CD4-positive, alpha-beta T cell (primary cell): ENCODE data around the gene IGF2BP2. TPM values are rescaled to one million over a fixed set of nuclear protein-coding genes. Genes with fewer than 3 reads are reported as not detected.
"Not testable (repeated sequence)": the region's sequence is repeated elsewhere in the genome, so short reads cannot be mapped to it uniquely, and the experiment has no call there.

Experiments used
- ATAC-seq: fragments of 200-7000 bp; cut with Tn5 transposase; one replicate; pipeline ENCODE4 v1.10.0; 2022; ENCODE audit warnings: mild to moderate bottlenecking; ENCODE audit not compliant: poor library complexity
- CTCF ChIA-PET: fragments of 350-600 bp; sonication (Branson Sonifier 250); formaldehyde crosslinking; loops from one replicate; lab custom pipeline; 2021; ENCODE audit warnings: antibody characterized with exemption, inconsistent platforms; lab: Charles Lee
- POLR2A ChIA-PET: fragments of 350-600 bp; sonication (Branson Sonifier 250); formaldehyde crosslinking; loops from one replicate; lab custom pipeline; 2021; ENCODE audit warnings: antibody characterized with exemption, inconsistent platforms; lab: Charles Lee
- DNase-seq, 14 experiments: peaks; one replicate each; pipeline ENCODE4 v3.0.0-alpha.2; 2013 to 2020; ENCODE audit warnings: mixed read lengths in 2 of 14
- H3K27ac ChIP-seq, 2 donors: one replicate each; pipeline versions ENCODE4 v1.5.1 to v1.7.0; 2013; ENCODE audit warnings: low read length in 2 of 2, low read depth in 1 of 2, mild to moderate bottlenecking in 1 of 2
- H3K27me3 ChIP-seq, 2 experiments: 1 replicate in 1 of 2; 2 replicates in 1 of 2; pipeline versions ENCODE4 v1.6.1 to v1.7.0; 2013; ENCODE audit warnings: low read length in 2 of 2, control low read depth in 1 of 2, mild to moderate bottlenecking in 1 of 2, moderate library complexity in 1 of 2; ENCODE audit not compliant: insufficient read depth in 2 of 2, control insufficient read depth in 1 of 2
- H3K36me3 ChIP-seq: one replicate; pipeline ENCODE4 v1.6.1; 2013; ENCODE audit warnings: low read length, control low read depth; ENCODE audit not compliant: insufficient read depth
- H3K4me1 ChIP-seq: one replicate; pipeline ENCODE4 v1.6.1; 2013; ENCODE audit warnings: low read length, control low read depth; ENCODE audit not compliant: insufficient read depth
- H3K4me3 ChIP-seq: one replicate; pipeline ENCODE4 v1.5.1; 2013; ENCODE audit warnings: mild to moderate bottlenecking, low read length, moderate library complexity
- H3K9me3 ChIP-seq, 2 experiments: 1 replicate in 1 of 2; 2 replicates in 1 of 2; pipeline versions ENCODE4 v1.6.1 to v1.7.0; 2013; ENCODE audit warnings: low read length in 2 of 2, mild to moderate bottlenecking in 2 of 2, control low read depth in 1 of 2, moderate library complexity in 1 of 2; ENCODE audit not compliant: control insufficient read depth in 1 of 2, insufficient read depth in 1 of 2
- H3K27ac Mint-ChIP-seq: one replicate; pipeline ENCODE4 v1.8.0; 2020; ENCODE audit warnings: mixed read lengths
- H3K27me3 Mint-ChIP-seq: one replicate; pipeline ENCODE4 v1.8.0; 2021; ENCODE audit warnings: mixed read lengths
- H3K36me3 Mint-ChIP-seq: one replicate; pipeline ENCODE4 v1.8.0; 2021; ENCODE audit warnings: low read depth, mixed read lengths
- H3K4me1 Mint-ChIP-seq: one replicate; pipeline ENCODE4 v1.8.0; 2021; ENCODE audit warnings: low read depth, mixed read lengths
- H3K4me3 Mint-ChIP-seq: one replicate; pipeline ENCODE4 v1.8.0; 2020; ENCODE audit warnings: mild to moderate bottlenecking, mixed read lengths
- H3K9me3 Mint-ChIP-seq: one replicate; pipeline ENCODE4 v1.8.0; 2020; ENCODE audit warnings: mixed read lengths
- intact Hi-C, 2 experiments: fragments of 100-400 bp; cut with DNase I in 1 of 2; cut with micrococcal nuclease in 1 of 2; formaldehyde crosslinking; loops; one replicate each; pipeline versions ENCODE4 v1.15.1 to v1.9.0; 2023 to 2025; cut with DNase I, micrococcal nuclease
- total RNA-seq, 174 experiments: library from RNA in 2 of 174; stranded (reverse) in 2 of 174; gene quantifications; one replicate each; pipeline ENCODE4 v1.2.3 and lab custom pipeline; 2021 to 2026
- TF ChIP-seq, protein P1 (sequence below): fragments of 200-600 bp; IDR thresholded peaks from one replicate; pipeline ENCODE4 v1.8.0; 2022; ENCODE audit warnings: antibody characterized with exemption, mild to moderate bottlenecking

Gene IGF2BP2
- total RNA-seq, 2 experiments from 2014 or later: 0.25 to 0.50 TPM

DNA sequence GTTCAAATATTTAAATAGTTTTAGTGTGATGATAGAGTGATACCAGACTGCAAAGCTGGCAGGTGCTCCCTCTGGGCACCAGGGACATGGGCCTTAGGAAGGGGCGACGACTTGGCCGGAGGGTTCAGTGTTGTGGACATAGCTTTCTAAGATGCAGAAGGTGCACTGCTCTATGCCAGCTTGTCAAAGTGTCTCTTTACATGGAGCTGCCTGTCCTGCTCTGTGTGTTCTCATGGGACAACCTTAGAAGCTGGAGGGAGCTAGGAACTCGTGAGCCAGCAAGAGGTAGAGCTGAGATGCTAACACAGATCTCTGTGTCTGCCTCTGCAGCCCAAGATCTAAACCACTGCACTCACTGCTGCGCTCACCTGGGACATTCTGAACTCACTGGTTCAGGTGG lies 160.9 kb downstream of the IGF2BP2 start:
- POLR2A ChIA-PET: no interaction called here
- no peaks in the 10 kb centered on the region for H3K36me3 ChIP-seq
- TF ChIP-seq, protein P1, sequence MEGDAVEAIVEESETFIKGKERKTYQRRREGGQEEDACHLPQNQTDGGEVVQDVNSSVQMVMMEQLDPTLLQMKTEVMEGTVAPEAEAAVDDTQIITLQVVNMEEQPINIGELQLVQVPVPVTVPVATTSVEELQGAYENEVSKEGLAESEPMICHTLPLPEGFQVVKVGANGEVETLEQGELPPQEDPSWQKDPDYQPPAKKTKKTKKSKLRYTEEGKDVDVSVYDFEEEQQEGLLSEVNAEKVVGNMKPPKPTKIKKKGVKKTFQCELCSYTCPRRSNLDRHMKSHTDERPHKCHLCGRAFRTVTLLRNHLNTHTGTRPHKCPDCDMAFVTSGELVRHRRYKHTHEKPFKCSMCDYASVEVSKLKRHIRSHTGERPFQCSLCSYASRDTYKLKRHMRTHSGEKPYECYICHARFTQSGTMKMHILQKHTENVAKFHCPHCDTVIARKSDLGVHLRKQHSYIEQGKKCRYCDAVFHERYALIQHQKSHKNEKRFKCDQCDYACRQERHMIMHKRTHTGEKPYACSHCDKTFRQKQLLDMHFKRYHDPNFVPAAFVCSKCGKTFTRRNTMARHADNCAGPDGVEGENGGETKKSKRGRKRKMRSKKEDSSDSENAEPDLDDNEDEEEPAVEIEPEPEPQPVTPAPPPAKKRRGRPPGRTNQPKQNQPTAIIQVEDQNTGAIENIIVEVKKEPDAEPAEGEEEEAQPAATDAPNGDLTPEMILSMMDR: no peak
- H3K27ac Mint-ChIP-seq: no peak overlapping the region
- no peaks in the 10 kb centered on the region for H3K4me1 Mint-ChIP-seq
- H3K27me3 Mint-ChIP-seq: peaks cover 13% of the 10 kb centered on the region
- no peaks in the 10 kb centered on the region for H3K36me3 Mint-ChIP-seq
- intact Hi-C loops: no loop called here
- CTCF ChIA-PET: no interaction called here
- ATAC-seq: no peak
- no peak overlapping the region for H3K4me3 ChIP-seq
- H3K9me3 ChIP-seq: no peaks in the 10 kb centered on the region
- peaks cover 0 to 2% of the 10 kb centered on the region in 2 experiments for H3K27me3 ChIP-seq
- H3K4me3 Mint-ChIP-seq: no peak overlapping the region
- H3K27ac ChIP-seq: no peak overlapping the region
- DNase-seq: no peak
- H3K9me3 Mint-ChIP-seq: no peaks in the 10 kb centered on the region
- peaks cover 6% of the 10 kb centered on the region for H3K4me1 ChIP-seq

DNA sequence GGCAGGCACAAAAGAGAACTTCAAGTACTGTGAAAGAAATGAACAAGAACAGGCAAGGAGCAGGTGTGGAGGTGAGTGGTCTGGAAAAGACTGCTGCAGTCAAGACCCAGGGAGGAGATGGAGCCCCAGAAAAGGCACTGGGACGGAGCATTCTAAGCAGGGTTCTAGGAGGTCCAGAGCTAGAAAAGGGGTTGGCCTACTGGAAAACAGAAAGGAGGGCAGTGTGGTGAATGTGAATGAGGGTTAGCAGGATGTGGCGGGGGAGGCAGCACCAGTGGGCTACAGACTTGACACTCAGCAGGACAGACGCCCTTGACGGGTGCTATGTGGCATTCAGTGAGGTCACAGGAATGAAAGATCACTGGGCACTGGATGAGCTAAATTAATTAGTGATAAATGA lies 163.1 kb downstream of the IGF2BP2 start:
- no peaks in the 10 kb centered on the region for H3K36me3 ChIP-seq
- Mint-ChIP-seq H3K27me3 (peaks cover 13% of the 10 kb centered on the region), H3K4me3 (no peak overlapping the region), H3K9me3 (no peaks in the 10 kb centered on the region), H3K36me3 (no peaks in the 10 kb centered on the region), H3K4me1 (no peaks in the 10 kb centered on the region), H3K27ac (no peak overlapping the region)
- TF ChIP-seq, protein P1: no peak
- ChIA-PET CTCF (interaction anchor here (0.6 kb wide), 1 partner anchor 1552 kb away, joined by 4 read pairs; no protein-coding TSS in a partner anchor), POLR2A (no interaction called here)
- peaks cover 6% of the 10 kb centered on the region for H3K4me1 ChIP-seq
- no peak overlapping the region for H3K27ac ChIP-seq
- ATAC-seq (no peak), DNase-seq (no peak)
- no peak overlapping the region for H3K4me3 ChIP-seq
- H3K27me3 ChIP-seq: no peaks in the 10 kb centered on the region
- intact Hi-C loops: no loop called here
- no peaks in the 10 kb centered on the region for H3K9me3 ChIP-seq

DNA sequence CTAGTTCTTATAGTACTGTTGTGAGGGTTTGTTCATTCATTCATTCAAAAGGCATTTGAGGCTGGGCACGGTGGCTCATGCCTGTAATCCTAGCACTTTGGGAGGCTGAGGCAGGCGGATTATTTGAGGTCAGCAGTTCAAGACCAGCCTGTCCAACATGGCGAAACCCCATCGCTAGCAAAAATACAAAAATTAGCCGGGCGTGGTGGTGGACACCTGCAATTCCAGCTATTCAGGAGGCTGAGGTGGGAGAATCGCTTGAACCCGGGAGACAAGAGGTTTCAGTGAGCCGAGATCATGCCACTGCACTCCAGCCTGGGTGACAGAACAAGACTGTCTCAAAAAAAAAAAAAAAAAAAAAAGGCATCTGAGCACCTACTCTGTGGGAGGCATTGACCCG lies 163.5 kb downstream of the IGF2BP2 start:
- CTCF ChIA-PET: interaction anchor here (0.6 to 1.6 kb wide), 3 partner anchors 17 to 1552 kb away, joined by 3 to 4 read pairs (median 4); no protein-coding TSS in a partner anchor
- H3K27ac ChIP-seq, H3K9me3 ChIP-seq, H3K27ac Mint-ChIP-seq, H3K27me3 ChIP-seq, POLR2A ChIA-PET, H3K4me1 Mint-ChIP-seq, DNase-seq, H3K36me3 Mint-ChIP-seq, H3K4me3 ChIP-seq, intact Hi-C loops, H3K4me3 Mint-ChIP-seq, H3K9me3 Mint-ChIP-seq, H3K4me1 ChIP-seq, H3K36me3 ChIP-seq, ATAC-seq: not testable (repeated sequence)
- H3K27me3 Mint-ChIP-seq: peaks cover 13% of the 10 kb centered on the region
